Mesenchymal stem cell (in vitro differentiated cells and primary cell): Measurements from ENCODE around the gene OTULIN. TPM values are rescaled to one million over a fixed set of nuclear protein-coding genes. Genes with fewer than 3 reads are reported as not detected.

Experiments used
- DNase-seq: peaks from one replicate; pipeline ENCODE4 v3.0.0-alpha.2; 2013
- H2AFZ ChIP-seq: one replicate; pipeline ENCODE4 v1.6.1; 2013; ENCODE audit warnings: low read depth, mild to moderate bottlenecking, control low read depth, inconsistent platforms, low read length, moderate library complexity
- H2AK5ac ChIP-seq: 2 replicates; pipeline ENCODE4 v1.6.1; 2013; ENCODE audit warnings: low read length, moderate library complexity, mild to moderate bottlenecking, inconsistent platforms; ENCODE audit not compliant: severe bottlenecking
- H2BK120ac ChIP-seq: one replicate; pipeline ENCODE4 v1.6.1; 2013; ENCODE audit warnings: low read depth, mild to moderate bottlenecking, inconsistent platforms, low read length, moderate library complexity
- H2BK12ac ChIP-seq, 2 experiments: one replicate each; pipeline ENCODE4 v1.6.1; 2013; ENCODE audit warnings: inconsistent platforms in 2 of 2, low read length in 2 of 2, mild to moderate bottlenecking in 2 of 2, moderate library complexity in 2 of 2, control low read depth in 1 of 2
- H2BK15ac ChIP-seq: one replicate; pipeline ENCODE4 v1.6.1; 2013; ENCODE audit warnings: mild to moderate bottlenecking, low read depth, inconsistent platforms; ENCODE audit not compliant: poor library complexity, severe bottlenecking
- H2BK5ac ChIP-seq: 2 replicates; pipeline ENCODE4 v1.6.1; 2013; ENCODE audit warnings: low read depth, mild to moderate bottlenecking, low read length, control low read depth, inconsistent platforms; ENCODE audit not compliant: poor library complexity, severe bottlenecking
- H3K14ac ChIP-seq, 2 experiments: one replicate each; pipeline ENCODE4 v1.6.1; 2013; ENCODE audit warnings: inconsistent platforms in 2 of 2, low read length in 2 of 2, control low read depth in 1 of 2, mild to moderate bottlenecking in 1 of 2, moderate library complexity in 1 of 2
- H3K18ac ChIP-seq, 2 experiments: one replicate each; pipeline ENCODE4 v1.6.1; 2013; ENCODE audit warnings: inconsistent platforms in 2 of 2, low read length in 2 of 2, control low read depth in 1 of 2, low read depth in 1 of 2, mild to moderate bottlenecking in 1 of 2
- H3K23ac ChIP-seq, 2 experiments: one replicate each; pipeline ENCODE4 v1.6.1; 2013; ENCODE audit warnings: inconsistent platforms in 2 of 2, low read length in 2 of 2, mild to moderate bottlenecking in 2 of 2, moderate library complexity in 2 of 2, control low read depth in 1 of 2
- H3K27ac ChIP-seq: 2 replicates; pipeline ENCODE4 v1.5.1; 2013; ENCODE audit warnings: mild to moderate bottlenecking, moderate library complexity, low read length, control low read depth, inconsistent platforms; ENCODE audit not compliant: poor library complexity, severe bottlenecking
- H3K27me3 ChIP-seq, 2 experiments: 2 replicates each; pipeline versions ENCODE4 v1.6.1 to v1.7.0; 2013; ENCODE audit warnings: low read length in 2 of 2, mild to moderate bottlenecking in 2 of 2, moderate library complexity in 2 of 2, control low read depth in 1 of 2, inconsistent platforms in 1 of 2; ENCODE audit not compliant: control insufficient read depth in 1 of 2, insufficient read depth in 1 of 2
- H3K36me3 ChIP-seq, 2 experiments: 2 replicates each; pipeline versions ENCODE4 v1.6.1 to v1.7.0; 2013; ENCODE audit warnings: low read length in 2 of 2, control low read depth in 1 of 2, inconsistent platforms in 1 of 2, low read depth in 1 of 2, mild to moderate bottlenecking in 1 of 2; ENCODE audit not compliant: insufficient read depth in 2 of 2, control insufficient read depth in 1 of 2
- H3K4ac ChIP-seq, 2 experiments: one replicate each; pipeline ENCODE4 v1.6.1; 2013; ENCODE audit warnings: inconsistent platforms in 2 of 2, low read length in 2 of 2, mild to moderate bottlenecking in 2 of 2, moderate library complexity in 2 of 2, control low read depth in 1 of 2, low read depth in 1 of 2
- H3K4me1 ChIP-seq: 2 replicates; pipeline ENCODE4 v1.6.1; 2013; ENCODE audit warnings: low read depth, low read length, control low read depth; ENCODE audit not compliant: control insufficient read depth, insufficient read depth
- H3K4me2 ChIP-seq: 2 replicates; pipeline ENCODE4 v1.6.1; 2013; ENCODE audit warnings: low read length, mild to moderate bottlenecking, inconsistent platforms; ENCODE audit not compliant: poor library complexity, severe bottlenecking
- H3K4me3 ChIP-seq, 2 experiments: 2 replicates each; pipeline versions ENCODE4 v1.5.1 to v1.7.0; 2013; ENCODE audit warnings: low read length in 2 of 2, mild to moderate bottlenecking in 2 of 2, control low read depth in 1 of 2, low read depth in 1 of 2; ENCODE audit not compliant: insufficient read depth in 1 of 2
- H3K79me1 ChIP-seq: replicated peaks from 2 replicates; pipeline ENCODE4 v1.6.1; 2013; ENCODE audit warnings: mild to moderate bottlenecking, control low read depth, low read length, inconsistent platforms; ENCODE audit not compliant: poor library complexity, severe bottlenecking
- H3K9ac ChIP-seq: 2 replicates; pipeline ENCODE4 v1.7.0; 2013; ENCODE audit warnings: mild to moderate bottlenecking, low read length, moderate library complexity
- H3K9me3 ChIP-seq: 2 replicates; pipeline ENCODE4 v1.7.0; 2013; ENCODE audit warnings: mild to moderate bottlenecking, low read length; ENCODE audit not compliant: control insufficient read depth
- H4K8ac ChIP-seq: one replicate; pipeline ENCODE4 v1.6.1; 2013; ENCODE audit warnings: inconsistent platforms, mild to moderate bottlenecking, low read length, moderate library complexity
- H4K91ac ChIP-seq: one replicate; pipeline ENCODE4 v1.6.1; 2013; ENCODE audit warnings: mild to moderate bottlenecking, low read length, inconsistent platforms
- WGBS: methylation state at CpG from one replicate; pipeline ENCODE4 v1.1.7; 2013; ENCODE audit warnings: mixed read lengths; 5-methylcytosine and 5-hydroxymethylcytosine counted together
- polyA plus RNA-seq, 2 experiments: library from polyadenylated mRNA; stranded (reverse); fragments of 200-250 nt; gene quantifications; one replicate each; pipeline ENCODE4 v1.2.3, GENCODE V29; 2013

OTULIN gene
- polyA plus RNA-seq (2013, experiment 1 of 2): 6.4 TPM
- polyA plus RNA-seq (2013, experiment 2 of 2): 6.7 TPM

DNA sequence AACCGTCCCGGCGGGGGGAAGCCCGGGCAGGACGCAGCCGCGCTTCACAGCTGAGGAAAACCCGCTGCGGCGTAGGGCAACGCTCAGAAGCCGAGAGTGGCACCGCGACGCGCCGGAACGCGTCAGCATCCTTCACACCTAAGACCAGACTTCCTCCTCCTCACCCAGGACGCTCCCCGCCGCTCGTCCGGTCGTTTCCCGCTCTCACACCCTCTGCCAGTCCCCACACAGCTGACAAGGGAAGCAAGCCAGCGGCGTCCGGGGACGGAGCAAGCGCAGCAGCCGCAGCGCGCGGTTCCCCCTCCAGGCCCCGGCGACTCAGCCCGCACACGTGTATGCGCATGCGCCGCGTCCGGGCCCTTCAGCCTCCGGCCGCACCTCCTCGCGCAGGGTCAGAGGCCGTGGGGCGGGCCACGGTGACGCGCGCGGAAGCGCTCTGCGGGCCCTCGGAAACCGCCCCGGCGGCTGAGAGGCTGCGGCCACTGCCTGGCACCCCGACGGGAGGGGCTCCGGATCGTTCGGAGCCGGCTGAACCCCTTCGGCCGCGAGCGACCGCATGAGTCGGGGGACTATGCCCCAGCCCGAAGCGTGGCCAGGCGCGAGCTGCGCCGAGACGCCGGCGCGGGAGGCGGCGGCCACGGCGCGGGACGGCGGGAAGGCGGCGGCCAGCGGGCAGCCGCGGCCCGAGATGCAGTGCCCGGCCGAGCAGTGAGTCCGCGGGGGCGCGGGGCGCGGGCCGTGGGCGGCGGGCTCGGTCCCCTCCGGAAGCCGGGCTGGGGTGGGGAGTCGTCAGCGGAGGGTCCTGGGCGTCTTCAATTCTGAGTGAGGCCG, at the start of gene OTULIN:
Gene OTULIN (plus strand): TSS at position 449 of the 831 bp plus-strand sequence. CDS start 108 bp downstream, at position 557.
- H3K23ac ChIP-seq: peak within 1 kb of the TSS; percentile 66 to 68
- H3K4me3 ChIP-seq: peak within 1 kb of the TSS; percentile 85 to 88
- H2BK15ac ChIP-seq: peak within 1 kb of the TSS; percentile 44
- no peak within 1 kb of the TSS for H2AK5ac ChIP-seq
- no peak within 1 kb of the TSS for H2BK12ac ChIP-seq
- H3K27ac ChIP-seq: peak within 1 kb of the TSS; percentile 69
- H3K4me1 ChIP-seq: peaks cover 7% of the 10 kb centered on the region
- H3K18ac ChIP-seq: peak within 1 kb of the TSS; percentile 89 to 95
- H2BK120ac ChIP-seq: peak within 1 kb of the TSS; percentile 85
- peak within 1 kb of the TSS; percentile 91 for H3K4me2 ChIP-seq
- H3K36me3 ChIP-seq: peaks cover 0 to 13% of the 10 kb centered on the region in 2 experiments
- no peaks in the 10 kb centered on the region for H3K27me3 ChIP-seq
- H3K9me3 ChIP-seq: no peaks in the 10 kb centered on the region
- H2AFZ ChIP-seq: peak within 1 kb of the TSS; percentile 67
- WGBS: under 1% methylated on average over 79 of the region's 115 CpGs
- H4K91ac ChIP-seq: peak within 1 kb of the TSS; percentile 86
- H3K9ac ChIP-seq: peak within 1 kb of the TSS; percentile 94
- H3K14ac ChIP-seq: peak within 1 kb of the TSS in 1 of 2 experiments; percentile 41
- peaks cover 13% of the 10 kb centered on the region for H3K79me1 ChIP-seq
- H4K8ac ChIP-seq: peak within 1 kb of the TSS; percentile 90
- peak within 1 kb of the TSS; percentile 25 for H2BK5ac ChIP-seq
- peak within 1 kb of the TSS; percentile 33 to 60 for H3K4ac ChIP-seq
- peak; percentile 92 for DNase-seq

DNA sequence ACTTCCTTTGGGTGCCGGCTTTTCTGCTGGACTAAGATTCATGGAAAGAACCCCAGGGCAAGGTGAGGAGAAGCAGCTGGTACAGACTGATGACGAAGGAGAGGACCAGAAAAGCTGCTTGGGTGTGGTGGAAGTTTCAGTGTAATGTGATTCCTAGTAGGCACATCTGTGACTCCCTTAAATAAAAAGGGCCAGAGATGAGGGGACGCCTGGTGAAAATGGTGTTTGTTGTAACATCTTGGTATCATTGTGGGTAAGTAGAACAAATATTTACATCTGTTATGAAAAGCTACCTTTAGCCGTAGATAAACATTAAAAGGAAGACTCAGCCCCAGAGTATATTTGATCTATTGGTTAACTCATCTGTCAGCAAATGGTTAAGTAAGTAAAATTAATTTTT, 49.2 kb upstream of the OTULIN start:
- 98% methylated on average over 3 of the region's 4 CpGs for WGBS
- no peaks in the 10 kb centered on the region for H3K9me3 ChIP-seq
- H3K36me3 ChIP-seq: no peaks in the 10 kb centered on the region
- no peak overlapping the region for H3K18ac ChIP-seq
- H4K8ac ChIP-seq: no peak overlapping the region
- no peak overlapping the region for H2AK5ac ChIP-seq
- H3K23ac ChIP-seq: no peak overlapping the region
- no peak overlapping the region for H3K4me3 ChIP-seq
- no peak for DNase-seq
- H3K27ac ChIP-seq: no peak overlapping the region
- H3K4me1 ChIP-seq: no peaks in the 10 kb centered on the region
- H3K27me3 ChIP-seq: no peaks in the 10 kb centered on the region
- no peak overlapping the region for H3K4me2 ChIP-seq
- H2BK12ac ChIP-seq: no peak overlapping the region
- no peak overlapping the region for H3K9ac ChIP-seq
- no peak overlapping the region for H4K91ac ChIP-seq
- H3K79me1 ChIP-seq: no peaks in the 10 kb centered on the region
- no peak overlapping the region for H2AFZ ChIP-seq
- H2BK5ac ChIP-seq: no peak overlapping the region
- no peak overlapping the region for H3K14ac ChIP-seq
- no peak overlapping the region for H2BK15ac ChIP-seq
- H2BK120ac ChIP-seq: no peak overlapping the region
- H3K4ac ChIP-seq: no peak overlapping the region

DNA sequence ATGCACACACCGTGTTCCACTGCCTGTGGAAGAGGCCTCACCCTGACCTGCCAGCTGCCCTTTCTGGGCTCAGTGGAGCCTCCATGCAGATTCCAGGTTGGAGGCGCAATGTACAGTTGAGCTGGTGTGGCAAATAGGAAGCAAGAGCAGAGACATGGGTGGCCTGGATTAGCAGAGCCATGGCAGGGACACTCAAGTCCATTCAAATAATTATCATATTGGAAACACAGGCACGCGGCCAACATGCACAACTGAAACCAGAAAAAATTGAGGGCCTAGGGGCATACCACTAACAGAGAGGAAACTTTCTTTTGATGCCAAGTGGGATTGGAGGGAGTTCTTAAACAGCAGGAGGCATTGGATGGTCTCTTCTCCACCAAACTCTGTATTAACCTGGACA, 47.1 kb upstream of the OTULIN start:
- WGBS: 95% methylated on average over 3 of the region's 4 CpGs
- no peak for DNase-seq
- H3K4me1 ChIP-seq: no peaks in the 10 kb centered on the region

DNA sequence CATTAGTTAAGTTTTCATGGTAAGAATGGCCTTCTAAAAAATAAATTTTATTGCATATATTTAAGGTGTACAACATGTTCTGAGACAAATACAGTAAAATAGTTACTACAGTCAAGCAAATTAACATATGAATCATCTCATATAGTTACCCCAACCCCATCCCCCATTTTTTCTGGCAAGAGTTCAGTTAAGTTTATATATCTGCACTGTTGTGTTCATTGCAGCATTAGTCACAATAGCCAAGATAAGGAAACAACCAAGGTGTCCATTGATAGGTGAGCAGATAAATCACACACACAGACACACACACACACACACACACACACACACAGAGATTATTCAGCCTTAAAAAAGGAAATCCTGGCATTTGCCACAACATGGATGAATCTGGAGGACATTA, 37.2 kb upstream of the OTULIN start:
- Histone ChIP-seq H3K23ac (no peak overlapping the region), H3K18ac (no peak overlapping the region), H2AFZ (no peak overlapping the region), H4K8ac (no peak overlapping the region), H3K4me1 (no peaks in the 10 kb centered on the region), H2BK15ac (no peak overlapping the region), H3K27ac (no peak overlapping the region), H3K4me2 (no peak overlapping the region), H4K91ac (no peak overlapping the region), H3K4me3 (no peak overlapping the region), H3K27me3 (peaks cover 0 to 4% of the 10 kb centered on the region in 2 experiments), H3K9me3 (no peaks in the 10 kb centered on the region), H2BK5ac (no peak overlapping the region), H3K14ac (no peak overlapping the region), H2BK12ac (no peak overlapping the region), H2BK120ac (no peak overlapping the region), H3K9ac (no peak overlapping the region), H3K36me3 (no peaks in the 10 kb centered on the region), H3K4ac (no peak overlapping the region), H3K79me1 (no peaks in the 10 kb centered on the region), H2AK5ac (no peak overlapping the region)
- DNase-seq: no peak

More for the DNA sequence above, 47.1 kb upstream of the OTULIN start:
- Histone ChIP-seq H2BK120ac (no peak overlapping the region), H3K23ac (no peak overlapping the region), H2BK15ac (no peak overlapping the region), H2AFZ (no peak overlapping the region), H2BK12ac (no peak overlapping the region), H3K4me3 (no peak overlapping the region), H3K4ac (no peak overlapping the region), H3K18ac (no peak overlapping the region), H2AK5ac (no peak overlapping the region), H3K79me1 (no peaks in the 10 kb centered on the region), H3K9me3 (peaks cover 3% of the 10 kb centered on the region), H3K4me2 (no peak overlapping the region), H3K14ac (no peak overlapping the region), H3K27ac (no peak overlapping the region), H3K9ac (no peak overlapping the region), H4K91ac (no peak overlapping the region), H2BK5ac (no peak overlapping the region), H4K8ac (no peak overlapping the region), H3K36me3 (no peaks in the 10 kb centered on the region), H3K27me3 (no peaks in the 10 kb centered on the region)
